ENCODE measurements around the gene FCGR2B. TPM values are rescaled to one million over a fixed set of nuclear protein-coding genes. Genes with fewer than 3 reads are reported as not detected.
"Not testable (repeated sequence)": the region's sequence is repeated elsewhere in the genome, so short reads cannot be mapped to it uniquely, and the experiment has no call there.

Gene FCGR2B
- polyA plus RNA-seq, 4 donors: 0.22 to 1.3 (median 0.68) TPM

- not testable (repeated sequence) for DNase-seq (ENCODE audit: low read depth in 4 of 4, low spot score in 2 of 4)
Observed at GRCh38 chr1:161698302-161698701, 35.4 kb downstream of the FCGR2B start.

- peak in 1 of 4 donors; percentile 12 for DNase-seq (ENCODE audit: low read depth in 4 of 4, low spot score in 2 of 4)
Observed at GRCh38 chr1:161702250-161702649, 39.3 kb downstream of the FCGR2B start.

- no peak for DNase-seq (ENCODE audit: low read depth in 4 of 4, low spot score in 2 of 4)
Observed at GRCh38 chr1:161705537-161705936, 42.6 kb downstream of the FCGR2B start.

GRCh38 chr1:161706113-161706481, 43.2 kb downstream of the FCGR2B start:
- DNase-seq (ENCODE audit: low read depth in 4 of 4, low spot score in 2 of 4): no peak

- no peak for DNase-seq (ENCODE audit: low read depth in 4 of 4, low spot score in 2 of 4)
Observed at GRCh38 chr1:161706482-161707347, 43.8 kb downstream of the FCGR2B start, which contains the start of gene FCRLA. Gene FCRLA (plus strand): TSS chr1:161707229. CDS start chr1:161707265, 36 bp downstream.

GRCh38 chr1:161707503-161707902, 44.6 kb downstream of the FCGR2B start:
- DNase-seq (ENCODE audit: low read depth in 4 of 4, low spot score in 2 of 4): no peak

GRCh38 chr1:161709373-161709772, 46.4 kb downstream of the FCGR2B start:
- DNase-seq (ENCODE audit: low read depth in 4 of 4, low spot score in 2 of 4): no peak

GRCh38 chr1:161710560-161710959, 47.6 kb downstream of the FCGR2B start:
- DNase-seq (ENCODE audit: low read depth in 4 of 4, low spot score in 2 of 4): no peak

- no peak for DNase-seq (ENCODE audit: low read depth in 4 of 4, low spot score in 2 of 4)
Observed at GRCh38 chr1:161718559-161719324, 55.8 kb downstream of the FCGR2B start.

- DNase-seq (ENCODE audit: low read depth in 4 of 4, low spot score in 2 of 4): no peak
Observed at GRCh38 chr1:161719325-161719611, 56.3 kb downstream of the FCGR2B start.

GRCh38 chr1:161720422-161720821, 57.5 kb downstream of the FCGR2B start:
- DNase-seq (ENCODE audit: low read depth in 4 of 4, low spot score in 2 of 4): no peak

- no peak for DNase-seq (ENCODE audit: low read depth in 4 of 4, low spot score in 2 of 4)
Observed at GRCh38 chr1:161720956-161721737, 58.2 kb downstream of the FCGR2B start, which contains the start of gene FCRLB. Gene FCRLB (plus strand): TSS chr1:161721544. CDS start chr1:161722673, 1,129 bp downstream.

- DNase-seq (ENCODE audit: low read depth in 4 of 4, low spot score in 2 of 4): no peak
Observed at GRCh38 chr1:161721738-161722343, 58.9 kb downstream of the FCGR2B start.

- DNase-seq (ENCODE audit: low read depth in 4 of 4, low spot score in 2 of 4): no peak
Observed at GRCh38 chr1:161722406-161722805, 59.5 kb downstream of the FCGR2B start.

GRCh38 chr1:161723459-161724141, 60.7 kb downstream of the FCGR2B start:
- DNase-seq (ENCODE audit: low read depth in 4 of 4, low spot score in 2 of 4): no peak

GRCh38 chr1:161725258-161725907, 62.4 kb downstream of the FCGR2B start:
- DNase-seq (ENCODE audit: low read depth in 4 of 4, low spot score in 2 of 4): peak in 1 of 4 donors; percentile 22

- DNase-seq (ENCODE audit: low read depth in 4 of 4, low spot score in 2 of 4): peak in 1 of 4 donors; percentile 26
Observed at GRCh38 chr1:161725908-161726472, 63.0 kb downstream of the FCGR2B start.

- peak; percentile 55 to 87 (median 70) for DNase-seq (ENCODE audit: low read depth in 4 of 4, low spot score in 2 of 4)
Observed at GRCh38 chr1:161726473-161727255, 63.7 kb downstream of the FCGR2B start.
